ENCODE results near the gene GPR160.
"Not testable (repeated sequence)": the region's sequence is repeated elsewhere in the genome, so short reads cannot be mapped to it uniquely, and the experiment has no call there.

The GPR160 gene

DNA sequence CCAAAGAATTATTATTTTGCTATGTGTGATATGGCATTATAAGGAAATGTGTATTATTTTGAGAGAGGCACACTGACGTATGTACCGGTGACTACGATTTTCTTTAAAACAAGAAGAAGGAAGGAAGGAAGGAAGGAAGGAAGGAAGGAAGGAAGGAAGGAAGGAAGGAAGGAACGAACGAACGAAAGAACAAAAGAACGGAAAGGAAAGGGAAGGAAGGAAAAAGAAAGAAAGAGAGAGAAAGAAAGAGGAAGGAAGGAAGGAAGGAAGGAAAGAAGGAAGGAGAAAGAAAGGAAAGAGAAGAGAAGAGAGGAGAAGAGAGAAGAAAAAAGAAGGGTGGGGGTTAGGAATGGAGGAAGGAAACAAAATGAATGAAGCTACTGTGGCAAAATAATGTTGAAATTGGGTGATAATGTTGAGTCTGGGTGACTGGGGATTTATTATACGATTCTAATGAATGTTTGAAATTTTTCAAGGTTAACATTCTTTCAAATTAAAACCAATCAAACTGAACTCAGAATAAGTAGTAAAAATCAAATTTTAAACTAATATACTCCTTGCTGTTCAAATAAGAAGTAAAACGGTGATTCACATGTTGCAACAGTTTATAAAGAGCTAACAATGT, 73.5 kb downstream of the GPR160 start:
- DNase-seq (ENCODE audit: low spot score): no peak

- DNase-seq (ENCODE audit: low spot score): not testable (repeated sequence)
These were observed 76.4 kb downstream of the GPR160 start for GRCh38 chr3:170114165-170114564.

- no peak for DNase-seq (ENCODE audit: low spot score)
These were observed 79.3 kb downstream of the GPR160 start for GRCh38 chr3:170117134-170117533.

GRCh38 chr3:170128259-170128976, 90.6 kb downstream of the GPR160 start:
- DNase-seq (ENCODE audit: low spot score): no peak

GRCh38 chr3:170128977-170129431, 91.2 kb downstream of the GPR160 start:
- DNase-seq (ENCODE audit: low spot score): no peak

DNA sequence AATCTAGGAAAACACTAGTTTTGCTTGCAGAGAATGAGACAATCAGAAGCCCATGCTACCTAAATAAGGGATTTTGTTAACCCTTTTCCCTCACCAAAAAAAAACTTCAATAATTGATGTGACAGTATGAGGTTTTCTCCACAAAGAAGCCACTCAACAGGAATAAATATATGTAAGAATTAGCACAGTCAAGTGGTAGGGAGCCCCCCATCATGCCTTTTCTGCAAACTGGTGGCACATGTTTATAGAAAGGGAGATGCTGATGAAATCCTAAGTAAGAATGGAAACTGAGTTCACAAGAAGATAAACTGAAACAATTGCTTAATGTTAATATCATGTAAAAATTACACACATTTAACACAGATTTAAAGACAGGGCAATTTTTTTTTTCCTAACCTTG, 92.7 kb downstream of the GPR160 start:
- no peak for DNase-seq (ENCODE audit: low spot score)

DNA sequence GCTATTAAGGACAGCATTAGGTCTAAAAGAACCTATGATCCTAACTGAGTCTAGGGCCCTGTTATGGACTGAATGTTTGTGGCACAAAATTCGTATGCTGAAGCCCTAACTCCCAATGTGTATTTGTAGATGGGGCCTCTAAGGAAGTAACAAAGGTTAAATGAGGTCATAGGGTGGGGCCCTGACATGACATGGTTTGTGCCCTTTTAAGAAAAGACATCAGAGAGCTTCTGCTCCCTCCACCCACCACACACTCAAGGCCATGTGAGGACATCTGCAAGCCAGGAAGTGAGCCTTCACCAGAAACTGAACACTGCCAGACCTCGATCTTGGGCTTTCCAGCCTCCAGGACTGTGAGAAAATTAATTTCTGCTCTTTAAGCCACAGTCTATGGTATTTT, 94.5 kb downstream of the GPR160 start:
- DNase-seq (ENCODE audit: low spot score): no peak

Data from putamen (tissue), 1 donor.